Activated CD8-positive, alpha-beta memory T cell treated with anti-CD3 and anti-CD28 coated beads for 24 hours (primary cell): ENCODE results near the gene ARHGAP12.

ENCODE experiments used
- DNase-seq: peaks from one replicate; pipeline ENCODE4 v3.0.0-alpha.2; 2020

The ARHGAP12 gene

DNA sequence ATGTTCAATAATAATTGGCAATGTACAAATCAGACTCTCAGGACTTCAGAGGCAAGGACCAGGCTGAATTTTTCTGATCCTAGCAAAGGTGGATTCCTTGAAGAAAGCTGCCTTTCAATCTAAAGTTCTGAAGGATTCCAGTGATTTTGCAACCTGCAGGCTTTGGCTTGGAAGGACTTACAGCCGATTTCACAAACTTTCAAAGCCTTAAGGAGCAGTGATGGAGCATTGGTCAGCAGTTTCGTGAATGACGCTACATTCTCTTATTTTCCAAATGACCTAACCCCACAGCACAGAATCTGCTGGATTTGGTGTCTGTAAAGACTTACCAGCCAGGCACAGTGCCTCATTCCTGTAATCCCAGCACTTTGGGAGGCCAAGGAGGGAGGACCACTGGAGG, 167.5 kb downstream of the ARHGAP12 start:
- no peak for DNase-seq

- DNase-seq = no peak
Measured at GRCh38 chr10:31760674-31761081, 168.0 kb downstream of the ARHGAP12 start.

DNA sequence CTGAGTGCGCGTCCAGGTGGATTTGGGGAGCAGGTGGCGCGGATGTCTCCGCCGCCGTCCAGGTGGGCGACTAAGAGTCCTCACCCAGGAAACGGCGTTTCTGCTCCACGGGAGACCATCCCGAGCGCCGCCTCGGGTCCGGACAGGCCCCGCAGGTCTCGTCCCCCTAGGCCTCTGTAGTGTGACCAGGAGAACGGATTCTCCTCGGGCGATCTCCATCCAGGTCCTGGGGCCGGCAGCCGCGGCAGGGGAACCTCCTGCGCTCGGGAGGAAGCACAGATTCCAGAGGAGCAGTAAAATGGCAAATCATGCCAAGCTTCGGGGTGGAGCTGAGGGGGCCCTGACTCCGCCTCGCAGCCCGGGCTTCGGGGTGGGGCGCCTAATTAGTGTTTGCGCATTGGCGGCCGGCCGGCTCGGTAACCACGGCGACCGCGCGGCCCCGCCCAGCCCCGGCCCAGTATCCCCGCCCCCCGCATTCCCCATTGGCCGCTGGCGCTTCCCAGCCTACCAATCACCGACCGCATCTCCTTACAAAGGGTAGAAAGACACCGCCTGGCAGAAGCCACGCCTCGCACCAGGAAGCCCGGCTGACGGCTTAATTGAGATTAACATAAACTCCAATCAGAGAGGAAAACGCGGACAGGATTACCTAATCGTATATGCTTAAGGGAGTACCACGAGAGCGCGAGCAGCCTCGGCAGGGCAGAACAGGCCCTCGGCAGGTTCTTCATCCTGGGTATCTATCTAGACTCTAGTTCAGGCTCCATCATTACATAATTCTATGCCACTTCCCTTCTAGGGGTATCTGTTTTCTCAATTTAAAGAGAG, 168.6 kb downstream of the ARHGAP12 start:
- DNase-seq = peak; percentile 97

DNA sequence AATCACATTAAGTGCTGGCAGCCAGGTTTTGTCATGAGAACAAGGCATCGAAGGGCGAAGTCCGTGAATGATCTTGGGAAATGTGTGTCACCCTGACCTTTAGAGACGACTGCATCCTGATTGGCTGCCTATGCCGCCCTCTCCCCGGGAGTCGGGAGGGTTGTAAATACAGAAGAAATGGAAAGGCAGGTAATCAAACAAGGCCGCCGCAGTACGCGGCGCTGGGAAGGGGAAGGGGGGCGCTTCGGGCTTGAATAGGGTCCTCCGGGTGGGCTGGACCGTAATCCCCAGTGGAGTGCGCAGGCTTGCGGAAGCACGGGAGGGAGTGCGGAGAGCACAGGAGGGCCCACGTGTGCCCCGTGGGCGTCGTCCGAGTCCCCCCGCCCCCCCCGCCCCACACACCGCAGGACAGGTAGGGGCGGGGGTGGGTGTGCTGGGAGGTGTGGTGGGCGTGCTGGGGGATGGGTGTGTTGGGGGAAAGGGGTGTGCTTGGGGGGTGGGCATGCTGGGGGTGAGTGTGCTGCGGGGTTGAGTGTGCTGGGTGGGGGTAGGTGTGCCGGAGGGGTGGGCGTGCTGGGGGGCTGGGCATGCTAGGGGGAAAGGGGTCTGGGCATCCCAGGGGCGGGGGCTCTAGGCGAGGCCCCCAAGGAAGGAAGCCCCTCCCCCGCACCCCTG, 169.4 kb downstream of the ARHGAP12 start:
- DNase-seq = peak; percentile 88

DNA sequence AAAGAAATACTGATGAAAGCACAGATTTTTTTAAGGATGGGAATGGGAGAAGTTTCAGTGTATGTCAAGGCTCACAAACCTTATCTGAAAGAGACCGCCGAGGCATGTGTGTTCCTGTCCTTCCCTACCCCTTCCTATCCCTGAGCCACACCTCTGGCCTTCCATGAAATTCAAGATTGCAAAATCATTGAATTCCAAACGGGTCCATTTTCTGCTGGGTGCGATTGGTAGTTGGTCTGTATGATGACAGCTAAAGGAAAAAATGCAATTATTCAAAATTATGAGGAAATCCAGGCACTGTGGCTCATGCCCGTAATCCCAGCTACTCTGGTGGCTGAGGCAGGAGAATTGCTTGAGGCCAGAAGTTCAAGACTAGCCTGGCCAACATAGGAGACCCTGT, 170.1 kb downstream of the ARHGAP12 start:
- no peak for DNase-seq

- no peak for DNase-seq
Measured at GRCh38 chr10:31757831-31758230, 170.8 kb downstream of the ARHGAP12 start.

- no peak for DNase-seq
Measured at GRCh38 chr10:31757386-31757791, 171.2 kb downstream of the ARHGAP12 start.

- no peak for DNase-seq
Measured at GRCh38 chr10:31756729-31757110, 171.9 kb downstream of the ARHGAP12 start.

DNA sequence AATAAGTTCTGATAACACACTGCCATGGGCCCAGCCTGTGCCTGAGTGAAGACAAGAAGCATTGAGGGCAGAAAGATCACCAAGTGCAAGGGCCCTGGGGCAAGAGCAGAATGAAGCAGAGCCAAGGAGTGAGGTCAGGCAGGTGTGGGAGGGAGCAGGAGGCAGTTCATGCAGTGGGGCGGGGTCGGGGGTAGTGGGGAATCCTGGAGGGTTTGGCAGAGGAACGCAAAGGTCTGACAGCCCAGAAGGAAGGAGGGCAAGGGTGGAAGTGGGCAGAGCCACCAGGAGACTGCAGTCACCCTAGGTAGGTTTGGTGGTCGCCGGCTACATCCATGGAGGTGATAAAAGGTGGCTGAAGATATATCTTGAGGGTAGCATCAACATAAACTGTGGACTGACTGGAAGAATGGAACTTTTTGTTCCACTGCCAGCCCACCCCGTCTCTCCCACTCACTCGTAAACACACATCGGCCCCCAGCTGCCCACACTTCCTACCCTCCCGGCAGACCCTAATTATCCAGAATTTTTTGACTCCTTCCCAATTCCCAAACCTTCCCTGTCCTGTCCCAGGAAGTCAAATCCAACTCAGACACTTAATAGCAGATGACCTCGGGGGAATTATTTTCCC, 172.4 kb downstream of the ARHGAP12 start:
- no peak for DNase-seq
